Stimulated activated CD8-positive, alpha-beta memory T cell treated with anti-CD3 and anti-CD28 coated beads, Interleukin-4, amount 100 ng/mL, for 1 hour (primary cell): ENCODE data around the gene STK16.
"Not testable (repeated sequence)": the region's sequence is repeated elsewhere in the genome, so short reads cannot be mapped to it uniquely, and the experiment has no call there.

Experiments used
- DNase-seq, 2 donors: peaks; one replicate each; pipeline ENCODE4 v3.0.0-alpha.2; 2020; ENCODE audit warnings: low read depth in 2 of 2, low spot score in 1 of 2

The STK16 gene, protein sequence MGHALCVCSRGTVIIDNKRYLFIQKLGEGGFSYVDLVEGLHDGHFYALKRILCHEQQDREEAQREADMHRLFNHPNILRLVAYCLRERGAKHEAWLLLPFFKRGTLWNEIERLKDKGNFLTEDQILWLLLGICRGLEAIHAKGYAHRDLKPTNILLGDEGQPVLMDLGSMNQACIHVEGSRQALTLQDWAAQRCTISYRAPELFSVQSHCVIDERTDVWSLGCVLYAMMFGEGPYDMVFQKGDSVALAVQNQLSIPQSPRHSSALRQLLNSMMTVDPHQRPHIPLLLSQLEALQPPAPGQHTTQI

GRCh38 chr2:219245148-219245898 lies at the start of gene STK16, which contains the start of gene GLB1L:
Gene STK16, plus strand, starts transcription at chr2:219245479. Its CDS starts 521 bp downstream, at chr2:219246000.
Gene GLB1L, minus strand, starts transcription at chr2:219245444. Its CDS starts 1,871 bp downstream, at chr2:219243573.
- peak; percentile 77 to 84 for DNase-seq

DNA sequence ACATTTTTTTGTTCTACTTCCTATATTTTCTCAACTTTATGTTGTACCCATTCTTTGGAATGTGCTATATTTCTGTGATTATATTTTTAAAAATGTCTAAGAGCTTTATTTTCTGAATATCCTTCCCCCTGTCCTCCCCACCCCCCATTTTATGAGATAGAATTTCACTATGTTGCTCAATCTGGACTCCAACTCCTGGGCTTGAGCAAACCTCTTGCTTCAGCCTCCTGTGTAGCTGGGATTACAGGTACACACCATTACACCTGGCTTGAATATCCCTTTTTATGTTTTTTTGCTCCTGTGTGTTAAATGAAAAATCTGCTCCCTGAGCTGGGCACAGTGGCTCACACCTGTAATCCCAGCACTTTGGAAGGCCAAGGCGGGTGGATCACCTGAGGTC lies 47.9 kb upstream of the STK16 start:
- no peak for DNase-seq

- no peak for DNase-seq
These were observed 46.3 kb upstream of the STK16 start for GRCh38 chr2:219198974-219199373.

GRCh38 chr2:219199470-219200211 lies 45.6 kb upstream of the STK16 start:
- no peak for DNase-seq

DNA sequence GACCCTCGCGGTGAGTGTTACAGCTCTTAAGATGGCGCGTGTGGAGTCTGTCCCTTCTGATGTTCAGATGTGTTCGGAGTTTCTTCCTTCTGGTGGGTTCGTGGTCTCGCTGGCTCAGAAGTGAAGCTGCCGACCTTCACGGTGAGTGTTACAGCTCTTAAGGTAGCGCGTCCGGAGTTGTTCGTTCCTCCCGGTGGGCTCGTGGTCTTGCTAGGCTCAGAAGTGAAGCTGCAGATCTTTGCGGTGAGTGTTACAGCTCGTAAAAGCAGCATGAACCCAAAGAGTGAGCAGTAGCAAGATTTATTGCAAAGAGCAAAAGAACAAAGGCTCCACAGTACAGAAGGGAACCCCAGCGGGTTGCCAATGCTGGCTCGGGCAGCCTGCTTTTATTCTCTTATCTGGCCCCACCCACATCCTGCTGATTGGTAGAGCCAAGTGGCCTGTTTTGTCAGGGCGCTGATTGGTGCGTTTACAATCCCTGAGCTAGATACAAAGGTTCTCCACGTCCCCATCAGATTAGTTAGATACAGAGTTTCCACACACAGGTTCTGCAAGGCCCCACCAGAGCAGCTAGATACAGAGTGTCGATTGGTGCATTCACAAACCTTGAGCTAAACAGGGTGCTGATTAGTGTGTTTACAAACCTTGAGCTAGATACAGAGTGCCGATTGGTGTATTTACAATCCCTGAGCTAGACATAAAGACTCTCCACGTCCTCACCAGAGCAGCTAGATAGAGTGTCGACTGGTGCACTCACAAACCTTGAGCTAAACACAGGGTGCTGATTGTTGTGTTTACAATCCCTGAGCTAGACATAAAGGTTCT lies 44.6 kb upstream of the STK16 start:
- DNase-seq: not testable (repeated sequence)

GRCh38 chr2:219201331-219201730 lies 43.9 kb upstream of the STK16 start:
- not testable (repeated sequence) for DNase-seq

DNA sequence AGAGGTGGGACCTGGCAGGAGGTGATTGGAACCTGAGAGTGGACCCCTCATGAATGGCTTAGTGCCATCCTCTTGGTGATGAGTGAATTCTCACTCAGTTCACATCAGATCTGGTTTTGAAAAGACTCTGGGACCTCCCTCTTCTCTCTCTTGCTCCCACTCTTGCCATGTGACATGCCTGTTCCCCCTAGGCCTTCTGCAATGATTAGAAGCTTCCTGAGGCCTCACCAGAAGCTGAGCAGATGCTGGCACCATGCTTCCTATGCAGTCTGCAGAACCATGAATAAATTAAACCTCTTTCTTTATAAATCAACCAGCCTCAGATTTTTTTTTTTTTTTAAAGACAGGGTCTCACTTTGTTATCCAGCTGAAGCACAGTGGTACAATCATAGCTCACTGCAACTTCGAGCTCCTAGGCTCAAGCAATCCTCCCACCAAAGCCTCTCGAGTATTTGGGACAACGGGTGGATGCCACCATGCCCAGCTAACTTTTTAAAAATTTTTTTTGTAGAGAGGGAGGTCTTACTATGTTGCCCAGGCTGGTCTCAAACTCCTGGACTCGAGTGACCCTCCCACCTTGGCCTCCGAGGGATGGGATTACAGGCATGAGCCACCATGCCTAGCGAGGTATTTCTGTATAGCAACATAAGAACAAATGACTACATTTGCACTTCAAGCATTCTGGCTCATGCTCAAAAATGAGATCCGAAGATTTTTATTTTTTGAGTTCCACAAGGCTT lies 40.7 kb upstream of the STK16 start:
- no peak for DNase-seq

DNA sequence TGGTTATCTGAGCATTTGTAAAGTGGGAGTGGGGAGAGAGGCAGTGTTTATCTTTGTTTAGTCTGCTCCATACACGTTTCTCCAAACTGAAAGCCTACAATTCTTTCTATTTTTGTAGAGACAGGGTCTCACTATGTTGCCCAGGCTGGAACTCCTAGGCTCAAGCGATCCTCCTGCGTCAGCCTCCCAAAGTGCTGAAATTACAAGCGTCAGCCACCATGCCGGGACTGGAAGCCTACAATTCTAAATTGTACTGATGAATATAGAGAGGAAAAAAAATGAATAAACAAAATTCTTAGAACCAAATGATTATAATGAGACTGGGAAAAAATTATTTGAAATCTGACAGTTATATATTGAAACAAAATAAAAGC lies 40.1 kb upstream of the STK16 start:
- DNase-seq: no peak

GRCh38 chr2:219205981-219206327 lies 39.3 kb upstream of the STK16 start:
- DNase-seq: no peak

GRCh38 chr2:219206328-219207133 lies 38.7 kb upstream of the STK16 start, which contains the start of gene ZFAND2B:
Gene ZFAND2B, plus strand, starts transcription at chr2:219206782. Its CDS starts 206 bp downstream, at chr2:219206988.
- peak; percentile 89 to 90 for DNase-seq

DNA sequence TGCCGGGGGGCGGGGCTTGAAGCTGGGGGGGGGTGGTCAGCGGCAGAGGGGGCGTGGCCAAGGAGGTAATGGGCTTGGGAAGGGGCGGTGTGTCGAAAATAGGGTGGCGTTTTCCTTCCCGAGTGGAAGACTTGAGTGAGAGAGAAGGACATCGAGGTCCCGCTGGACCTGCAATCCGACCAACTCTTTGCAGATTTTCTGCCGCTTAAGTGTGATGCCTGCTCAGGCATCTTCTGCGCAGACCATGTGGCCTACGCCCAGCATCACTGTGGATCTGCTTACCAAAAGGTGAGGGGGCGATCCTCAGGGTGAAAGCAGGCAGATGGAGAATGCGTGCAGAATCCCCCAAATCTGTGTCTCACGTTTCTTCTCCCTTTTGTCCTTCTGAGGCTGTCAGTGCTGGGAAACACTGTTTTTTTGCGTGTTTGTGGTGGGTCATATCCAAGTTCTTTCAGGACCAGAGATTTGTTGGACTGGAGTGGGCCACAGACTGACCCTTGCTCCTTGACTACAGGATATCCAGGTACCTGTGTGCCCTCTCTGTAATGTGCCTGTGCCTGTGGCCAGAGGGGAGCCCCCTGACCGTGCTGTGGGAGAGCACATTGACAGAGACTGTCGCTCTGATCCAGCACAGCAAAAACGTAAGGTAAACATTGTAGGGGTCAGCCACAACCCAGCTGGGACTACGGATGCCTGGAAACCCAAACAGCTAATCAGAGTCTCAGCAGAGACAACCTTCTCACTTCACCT lies 38.0 kb upstream of the STK16 start:
- no peak for DNase-seq

DNA sequence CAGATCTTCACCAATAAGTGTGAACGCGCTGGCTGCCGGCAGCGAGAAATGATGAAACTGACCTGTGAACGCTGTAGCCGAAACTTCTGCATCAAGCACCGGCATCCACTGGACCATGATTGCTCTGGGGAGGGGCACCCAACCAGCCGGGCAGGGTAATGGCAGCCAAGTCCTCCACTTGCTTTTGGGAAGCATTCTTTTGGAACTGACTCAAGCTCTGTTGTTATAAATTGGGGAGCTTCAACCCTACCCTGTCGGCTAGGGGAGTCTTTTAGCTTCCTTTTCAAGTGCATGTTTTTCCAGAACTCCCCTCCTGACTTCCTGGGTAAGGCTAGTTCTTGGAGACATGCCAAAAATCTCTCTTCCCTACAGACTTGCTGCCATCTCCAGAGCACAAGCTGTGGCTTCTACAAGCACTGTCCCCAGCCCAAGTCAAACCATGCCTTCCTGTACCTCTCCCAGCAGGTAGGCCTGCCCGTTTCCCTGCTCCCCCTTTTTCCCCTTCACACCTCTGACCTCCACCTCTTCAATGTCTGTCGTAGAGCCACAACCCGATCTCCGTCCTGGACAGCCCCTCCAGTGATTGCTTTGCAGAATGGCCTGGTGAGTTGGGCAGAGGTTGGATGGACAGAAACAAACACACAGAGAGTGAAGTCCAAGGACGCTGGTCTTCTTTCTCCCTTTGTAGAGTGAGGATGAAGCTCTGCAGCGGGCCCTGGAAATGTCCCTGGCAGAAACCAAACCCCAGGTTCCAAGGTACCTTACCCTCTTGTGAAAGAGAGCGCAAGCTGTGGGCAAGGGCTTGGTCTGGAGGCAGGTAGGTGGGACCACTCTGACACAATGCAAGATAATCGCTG lies 37.2 kb upstream of the STK16 start:
- no peak for DNase-seq

- DNase-seq: no peak
These were observed 35.8 kb upstream of the STK16 start for GRCh38 chr2:219209236-219210195.

- DNase-seq: no peak
These were observed 34.9 kb upstream of the STK16 start for GRCh38 chr2:219210196-219210885.

GRCh38 chr2:219210886-219211362 lies 34.4 kb upstream of the STK16 start:
- no peak for DNase-seq

DNA sequence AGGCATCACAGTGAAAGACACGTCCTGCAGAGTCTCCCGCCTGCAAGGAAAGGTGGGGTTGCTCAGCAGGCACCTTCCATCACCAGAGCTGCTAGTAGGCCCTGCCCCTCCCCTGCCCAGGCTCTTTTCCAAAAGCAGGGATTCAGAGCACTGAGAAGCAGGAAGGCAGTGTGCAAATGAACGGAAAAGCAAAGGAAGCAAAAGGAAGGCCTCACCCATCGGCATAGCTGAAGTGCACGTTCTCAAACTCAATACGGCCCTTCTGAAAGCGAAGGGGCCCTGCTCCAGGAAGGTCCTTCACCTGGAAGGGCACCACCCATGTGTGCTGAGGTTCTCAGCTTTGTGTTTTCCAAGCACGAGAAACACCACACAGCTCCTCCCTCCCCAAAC lies 32.3 kb upstream of the STK16 start:
- DNase-seq: no peak
